DMS 273 (cell line): ENCODE data around the gene LRRC4B.

Experiments
- DNase-seq: peaks from one replicate; lab custom pipeline; 2025; ENCODE audit not compliant: unreplicated experiment; lab: John Stamatoyannopoulos, UW

LRRC4B gene

GRCh38 chr19:50554212-50554611 is 14.0 kb downstream of the LRRC4B start:
- DNase-seq, result no peak

- DNase-seq, result no peak
Measured at GRCh38 chr19:50553134-50553703, 15.0 kb downstream of the LRRC4B start.

- DNase-seq, result no peak
Measured at GRCh38 chr19:50552540-50552939, 15.7 kb downstream of the LRRC4B start.

GRCh38 chr19:50551715-50552187 is 16.5 kb downstream of the LRRC4B start:
- DNase-seq, result peak; percentile 32

- no peak for DNase-seq
Measured at GRCh38 chr19:50551034-50551714, 17.1 kb downstream of the LRRC4B start.

- no peak for DNase-seq
Measured at GRCh38 chr19:50550594-50550966, 17.7 kb downstream of the LRRC4B start.

GRCh38 chr19:50549927-50550593 is 18.2 kb downstream of the LRRC4B start:
- DNase-seq, result no peak

- DNase-seq, result no peak
Measured at GRCh38 chr19:50549059-50549926, 18.9 kb downstream of the LRRC4B start.

- peak; percentile 40 for DNase-seq
Measured at GRCh38 chr19:50548191-50549058, 19.8 kb downstream of the LRRC4B start.

- DNase-seq, result peak; percentile 33
Measured at GRCh38 chr19:50547385-50548190, 20.6 kb downstream of the LRRC4B start.

- DNase-seq, result no peak
Measured at GRCh38 chr19:50546527-50547221, 21.6 kb downstream of the LRRC4B start.

GRCh38 chr19:50542943-50543342 is 25.3 kb downstream of the LRRC4B start:
- peak; percentile 59 for DNase-seq

GRCh38 chr19:50537769-50538230 is 30.4 kb downstream of the LRRC4B start:
- peak; percentile 93 for DNase-seq

GRCh38 chr19:50537306-50537685 is 30.9 kb downstream of the LRRC4B start:
- DNase-seq, result no peak

- no peak for DNase-seq
Measured at GRCh38 chr19:50536662-50537305, 31.5 kb downstream of the LRRC4B start.

GRCh38 chr19:50535672-50536187 is 32.5 kb downstream of the LRRC4B start:
- DNase-seq, result no peak

- no peak for DNase-seq
Measured at GRCh38 chr19:50534478-50534877, 33.8 kb downstream of the LRRC4B start.

- DNase-seq, result no peak
Measured at GRCh38 chr19:50532952-50533351, 35.3 kb downstream of the LRRC4B start.
